H9 (cell line): Measurements from ENCODE around the gene C6orf15. TPM values are rescaled to one million over a fixed set of nuclear protein-coding genes. Genes with fewer than 3 reads are reported as not detected.

Source experiments
- DNase-seq: peaks from one replicate; pipeline ENCODE4 v3.0.0-alpha.2; 2017
- H2AFZ ChIP-seq: one replicate; pipeline ENCODE4 v1.6.1; 2013; ENCODE audit warnings: mild to moderate bottlenecking, low read length, control low read depth, moderate library complexity
- H2AK5ac ChIP-seq: 2 replicates; pipeline ENCODE4 v1.6.1; 2013; ENCODE audit warnings: low read length, control low read depth, mixed read lengths; ENCODE audit not compliant: insufficient read length
- H2BK120ac ChIP-seq: one replicate; pipeline ENCODE4 v1.6.1; 2013; ENCODE audit warnings: low read depth, mild to moderate bottlenecking, low read length, control low read depth, inconsistent platforms; ENCODE audit not compliant: poor library complexity, severe bottlenecking
- H2BK12ac ChIP-seq: 2 replicates; pipeline ENCODE4 v1.6.1; 2013; ENCODE audit warnings: low read length, control low read depth, mixed read lengths, low read depth; ENCODE audit not compliant: insufficient read length
- H2BK15ac ChIP-seq: 2 replicates; pipeline ENCODE4 v1.6.1; 2013; ENCODE audit warnings: low read depth, low read length, control low read depth
- H2BK20ac ChIP-seq: one replicate; pipeline ENCODE4 v1.6.1; 2013; ENCODE audit warnings: low read depth, mild to moderate bottlenecking, low read length, control low read depth, inconsistent platforms; ENCODE audit not compliant: poor library complexity, severe bottlenecking
- H2BK5ac ChIP-seq: 2 replicates; pipeline ENCODE4 v1.6.1; 2013; ENCODE audit warnings: low read length, control low read depth, mixed read lengths; ENCODE audit not compliant: insufficient read length
- H3K14ac ChIP-seq: 2 replicates; pipeline ENCODE4 v1.6.1; 2013; ENCODE audit warnings: low read length, control low read depth; ENCODE audit not compliant: insufficient read depth
- H3K18ac ChIP-seq: 2 replicates; pipeline ENCODE4 v1.6.1; 2013; ENCODE audit warnings: low read depth, mild to moderate bottlenecking, mixed read lengths, low read length, control low read depth; ENCODE audit not compliant: insufficient read length
- H3K23ac ChIP-seq: 2 replicates; pipeline ENCODE4 v1.6.1; 2013; ENCODE audit warnings: low read length, control low read depth, mixed read lengths, low read depth; ENCODE audit not compliant: insufficient read length
- H3K23me2 ChIP-seq: 2 replicates; pipeline ENCODE4 v1.6.1; 2013; ENCODE audit warnings: low read depth, mild to moderate bottlenecking, mixed read lengths, low read length, control low read depth; ENCODE audit not compliant: insufficient read length, poor library complexity, severe bottlenecking
- H3K27ac ChIP-seq: 2 replicates; pipeline ENCODE4 v1.5.1; 2013; ENCODE audit warnings: low read length, control low read depth, mixed read lengths, low read depth; ENCODE audit not compliant: insufficient read length
- H3K27me3 ChIP-seq: 2 replicates; pipeline ENCODE4 v1.6.1; 2013; ENCODE audit warnings: low read length, control low read depth, inconsistent platforms; ENCODE audit not compliant: insufficient read depth
- H3K4ac ChIP-seq: 2 replicates; pipeline ENCODE4 v1.6.1; 2013; ENCODE audit warnings: low read depth, mild to moderate bottlenecking, control low read depth, inconsistent platforms, low read length, moderate library complexity
- H3K4me1 ChIP-seq: 2 replicates; pipeline ENCODE4 v1.6.1; 2013; ENCODE audit warnings: low read length, control low read depth, inconsistent platforms; ENCODE audit not compliant: insufficient read depth
- H3K4me2 ChIP-seq: 2 replicates; pipeline ENCODE4 v1.6.1; 2013; ENCODE audit warnings: low read length, control low read depth, mixed read lengths; ENCODE audit not compliant: insufficient read length, insufficient read depth
- H3K56ac ChIP-seq: 2 replicates; pipeline ENCODE4 v1.6.1; 2013; ENCODE audit warnings: low read depth, mild to moderate bottlenecking, mixed read lengths, low read length, control low read depth; ENCODE audit not compliant: insufficient read length
- H3K79me1 ChIP-seq: 2 replicates; pipeline ENCODE4 v1.6.1; 2013; ENCODE audit warnings: low read depth, mild to moderate bottlenecking, moderate library complexity, low read length, control low read depth, inconsistent platforms; ENCODE audit not compliant: insufficient read depth, poor library complexity, severe bottlenecking
- H3K79me2 ChIP-seq: 2 replicates; pipeline ENCODE4 v1.6.1; 2013; ENCODE audit warnings: low read length, control low read depth, inconsistent platforms; ENCODE audit not compliant: insufficient read depth
- H3K9ac ChIP-seq: 2 replicates; pipeline ENCODE4 v1.6.1; 2013; ENCODE audit warnings: low read length, control low read depth, mixed read lengths; ENCODE audit not compliant: insufficient read length; ENCODE audit errors: extremely low read depth
- H3K9me3 ChIP-seq: one replicate; pipeline ENCODE4 v1.6.1; 2013; ENCODE audit warnings: low read depth, low read length, inconsistent platforms; ENCODE audit not compliant: control insufficient read depth
- H3T11ph ChIP-seq: one replicate; pipeline ENCODE4 v1.6.1; 2013; ENCODE audit warnings: mild to moderate bottlenecking, low read length, control low read depth, inconsistent platforms
- H4K20me1 ChIP-seq: one replicate; pipeline ENCODE4 v1.6.1; 2013; ENCODE audit not compliant: control insufficient read depth, insufficient read length, insufficient read depth
- H4K5ac ChIP-seq: 2 replicates; pipeline ENCODE4 v1.6.1; 2013; ENCODE audit warnings: low read depth, mild to moderate bottlenecking, mixed read lengths, low read length, control low read depth; ENCODE audit not compliant: insufficient read length
- H4K8ac ChIP-seq: replicated peaks from 2 replicates; pipeline ENCODE4 v1.6.1; 2013; ENCODE audit warnings: low read length, control low read depth, mixed read lengths, low read depth; ENCODE audit not compliant: insufficient read length
- H4K91ac ChIP-seq: 2 replicates; pipeline ENCODE4 v1.6.1; 2013; ENCODE audit warnings: low read depth, mild to moderate bottlenecking, moderate library complexity, mixed read lengths, low read length, control low read depth; ENCODE audit not compliant: insufficient read length
- H3K27ac Mint-ChIP-seq, 3 experiments: 2 replicates in 2 of 3; 3 replicates in 1 of 3; pipeline ENCODE4 v1.8.0; 2020 to 2021; ENCODE audit warnings: mixed read lengths in 3 of 3, mild to moderate bottlenecking in 1 of 3, moderate library complexity in 1 of 3
- H3K27me3 Mint-ChIP-seq: 2 replicates; pipeline ENCODE4 v1.8.0; 2021; ENCODE audit warnings: low read depth, mild to moderate bottlenecking, moderate library complexity, mixed read lengths
- H3K36me3 Mint-ChIP-seq, 3 experiments: 2 replicates in 2 of 3; 3 replicates in 1 of 3; pipeline ENCODE4 v1.8.0; 2020 to 2021; ENCODE audit warnings: low read depth in 3 of 3, mixed read lengths in 3 of 3; ENCODE audit not compliant: insufficient read depth in 1 of 3
- H3K4me1 Mint-ChIP-seq, 2 experiments: 2 replicates each; pipeline ENCODE4 v1.8.0; 2020; ENCODE audit warnings: mixed read lengths in 2 of 2
- H3K4me3 Mint-ChIP-seq, 2 experiments: 2 replicates in 1 of 2; 3 replicates in 1 of 2; pipeline ENCODE4 v1.8.0; 2020 to 2021; ENCODE audit warnings: mild to moderate bottlenecking in 2 of 2, mixed read lengths in 2 of 2, moderate library complexity in 1 of 2
- H3K9me3 Mint-ChIP-seq, 2 experiments: 2 replicates in 1 of 2; 3 replicates in 1 of 2; pipeline ENCODE4 v1.8.0; 2020; ENCODE audit warnings: mild to moderate bottlenecking in 2 of 2, mixed read lengths in 2 of 2, moderate library complexity in 1 of 2
- WGBS: extraction: QIAGEN DNeasy Blood & Tissue Kit; methylation state at CpG from one replicate; pipeline ENCODE4 v1.1.7; 2013; ENCODE audit warnings: missing lambda C conversion rate, low lambda C conversion rate, mixed read lengths; ENCODE audit not compliant: insufficient read length; ENCODE audit errors: extremely low coverage; 5-methylcytosine and 5-hydroxymethylcytosine counted together
- total RNA-seq: library from RNA; stranded (reverse); gene quantifications from 2 replicates; pipeline ENCODE4 v1.2.1, GENCODE V29; 2021
- TF ChIP-seq, protein P1 (sequence below): fragments of 200-600 bp; sonication (generic); conservative IDR thresholded peaks from 3 replicates; pipeline ENCODE4 v1.8.0; 2021; ENCODE audit warnings: antibody characterized with exemption, mild to moderate bottlenecking

The C6orf15 gene
- total RNA-seq, 1 experiment from 2014 or later, result not detected

DNA sequence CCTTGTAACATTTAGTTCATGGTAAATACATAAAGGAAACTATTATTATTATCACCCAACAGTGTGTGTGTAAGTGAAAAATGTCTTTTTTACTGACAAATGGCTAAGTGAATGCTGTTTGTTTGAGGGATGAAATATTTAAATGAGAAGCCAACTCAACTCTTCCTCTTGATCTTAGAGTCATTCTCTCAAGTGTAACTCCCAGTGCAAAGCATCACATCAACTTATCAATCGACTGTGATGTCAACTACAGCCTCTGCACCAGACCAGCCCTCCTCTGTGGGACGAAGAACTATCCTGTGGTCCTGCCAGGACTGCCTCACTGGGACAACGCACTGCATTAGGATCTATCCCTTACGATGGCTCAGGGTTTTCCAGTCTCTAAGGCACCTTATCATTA lies 5.3 kb downstream of the C6orf15 start:
- Histone ChIP-seq H4K5ac (no peak overlapping the region), H3K79me2 (no peaks in the 10 kb centered on the region), H3K4ac (no peak overlapping the region), H3K14ac (no peak overlapping the region), H2BK120ac (no peak overlapping the region), H3T11ph (no peak overlapping the region), H2BK12ac (no peak overlapping the region), H2AK5ac (no peak overlapping the region), H3K27ac (no peak overlapping the region), H2BK5ac (no peak overlapping the region), H2BK20ac (no peak overlapping the region), H3K23ac (no peak overlapping the region), H3K79me1 (no peaks in the 10 kb centered on the region), H3K56ac (no peak overlapping the region), H3K9ac (no peak overlapping the region), H3K18ac (no peak overlapping the region), H3K4me2 (no peak overlapping the region), H2BK15ac (no peak overlapping the region), H4K8ac (no peak overlapping the region), H3K27me3 (no peaks in the 10 kb centered on the region; the same call in 1 of the 2 replicates), H2AFZ (no peak overlapping the region), H3K4me1 (peaks cover 7% of the 10 kb centered on the region; the same call in 1 of the 2 replicates), H4K91ac (no peak overlapping the region), H3K9me3 (no peaks in the 10 kb centered on the region), H4K20me1 (no peaks in the 10 kb centered on the region), H3K23me2 (no peaks in the 10 kb centered on the region)
- Mint-ChIP-seq H3K36me3 (no peaks in the 10 kb centered on the region), H3K4me3 (no peak overlapping the region), H3K27ac (no peak overlapping the region; a peak in 1 of 7 replicates), H3K4me1 (peaks cover 22 to 23% of the 10 kb centered on the region in 2 experiments), H3K27me3 (peaks cover 36% of the 10 kb centered on the region), H3K9me3 (no peaks in the 10 kb centered on the region; a peak in 1 of 5 replicates)
- no CpG with 5 or more reads among the region's 4 CpGs for WGBS
- TF ChIP-seq, protein P1, sequence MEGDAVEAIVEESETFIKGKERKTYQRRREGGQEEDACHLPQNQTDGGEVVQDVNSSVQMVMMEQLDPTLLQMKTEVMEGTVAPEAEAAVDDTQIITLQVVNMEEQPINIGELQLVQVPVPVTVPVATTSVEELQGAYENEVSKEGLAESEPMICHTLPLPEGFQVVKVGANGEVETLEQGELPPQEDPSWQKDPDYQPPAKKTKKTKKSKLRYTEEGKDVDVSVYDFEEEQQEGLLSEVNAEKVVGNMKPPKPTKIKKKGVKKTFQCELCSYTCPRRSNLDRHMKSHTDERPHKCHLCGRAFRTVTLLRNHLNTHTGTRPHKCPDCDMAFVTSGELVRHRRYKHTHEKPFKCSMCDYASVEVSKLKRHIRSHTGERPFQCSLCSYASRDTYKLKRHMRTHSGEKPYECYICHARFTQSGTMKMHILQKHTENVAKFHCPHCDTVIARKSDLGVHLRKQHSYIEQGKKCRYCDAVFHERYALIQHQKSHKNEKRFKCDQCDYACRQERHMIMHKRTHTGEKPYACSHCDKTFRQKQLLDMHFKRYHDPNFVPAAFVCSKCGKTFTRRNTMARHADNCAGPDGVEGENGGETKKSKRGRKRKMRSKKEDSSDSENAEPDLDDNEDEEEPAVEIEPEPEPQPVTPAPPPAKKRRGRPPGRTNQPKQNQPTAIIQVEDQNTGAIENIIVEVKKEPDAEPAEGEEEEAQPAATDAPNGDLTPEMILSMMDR, result no peak
- DNase-seq, result no peak
